ENCODE measurements around the gene NR1I2. TPM values are rescaled to one million over a fixed set of nuclear protein-coding genes. Genes with fewer than 3 reads are reported as not detected.

The NR1I2 gene
- total RNA-seq, 1 donor from 2014 or later: not detected

GRCh38 chr3:119825820-119826219 is 43.9 kb downstream of the NR1I2 start:
- Histone ChIP-seq H3K4me1 (ENCODE audit: insufficient read depth, low read length) (no peaks in the 10 kb centered on the region), H3K36me3 (ENCODE audit: insufficient read depth, low read length) (no peaks in the 10 kb centered on the region), H3K4me3 (ENCODE audit: insufficient read depth, low read depth, low read length) (no peak overlapping the region), H3K27ac (ENCODE audit: low read depth, low read length) (no peak overlapping the region), H3K9ac (ENCODE audit: low read length) (no peak overlapping the region), H3K27me3 (ENCODE audit: insufficient read depth, low read length) (no peaks in the 10 kb centered on the region), H3K79me2 (ENCODE audit: insufficient read depth, low read length) (peaks cover 10% of the 10 kb centered on the region), H2AFZ (ENCODE audit: low read depth, low read length) (no peak overlapping the region), H3K9me3 (ENCODE audit: insufficient read depth, low read depth, low read length) (no peaks in the 10 kb centered on the region), H3K4me2 (ENCODE audit: low read length) (no peak overlapping the region), H4K20me1 (ENCODE audit: insufficient read depth, low read length) (peaks cover 17% of the 10 kb centered on the region)
- TF ChIP-seq EZH2 (IDR thresholded peaks at IDR 0.05; ENCODE audit: insufficient read depth, low read length) (no peak), CTCF (IDR thresholded peaks at IDR 0.05; ENCODE audit: insufficient read depth, low read depth, low read length) (no peak)
- no peak for DNase-seq (ENCODE audit: low read depth)
- peaks cover 2% of the 10 kb centered on the region for H3K4me1 Mint-ChIP-seq (ENCODE audit: low read depth, unreplicated experiment)
- H3K4me3 Mint-ChIP-seq (ENCODE audit: unreplicated experiment): no peak overlapping the region
- peaks cover 8% of the 10 kb centered on the region for H3K36me3 Mint-ChIP-seq (ENCODE audit: low read depth, unreplicated experiment)
- no peaks in the 10 kb centered on the region for H3K9me3 Mint-ChIP-seq (ENCODE audit: unreplicated experiment)
- no peak for FAIRE-seq
- peak overlapping the region; percentile 22 for H3K27ac Mint-ChIP-seq (ENCODE audit: unreplicated experiment)
- no peaks in the 10 kb centered on the region for H3K27me3 Mint-ChIP-seq (ENCODE audit: low read depth, unreplicated experiment)

DNA sequence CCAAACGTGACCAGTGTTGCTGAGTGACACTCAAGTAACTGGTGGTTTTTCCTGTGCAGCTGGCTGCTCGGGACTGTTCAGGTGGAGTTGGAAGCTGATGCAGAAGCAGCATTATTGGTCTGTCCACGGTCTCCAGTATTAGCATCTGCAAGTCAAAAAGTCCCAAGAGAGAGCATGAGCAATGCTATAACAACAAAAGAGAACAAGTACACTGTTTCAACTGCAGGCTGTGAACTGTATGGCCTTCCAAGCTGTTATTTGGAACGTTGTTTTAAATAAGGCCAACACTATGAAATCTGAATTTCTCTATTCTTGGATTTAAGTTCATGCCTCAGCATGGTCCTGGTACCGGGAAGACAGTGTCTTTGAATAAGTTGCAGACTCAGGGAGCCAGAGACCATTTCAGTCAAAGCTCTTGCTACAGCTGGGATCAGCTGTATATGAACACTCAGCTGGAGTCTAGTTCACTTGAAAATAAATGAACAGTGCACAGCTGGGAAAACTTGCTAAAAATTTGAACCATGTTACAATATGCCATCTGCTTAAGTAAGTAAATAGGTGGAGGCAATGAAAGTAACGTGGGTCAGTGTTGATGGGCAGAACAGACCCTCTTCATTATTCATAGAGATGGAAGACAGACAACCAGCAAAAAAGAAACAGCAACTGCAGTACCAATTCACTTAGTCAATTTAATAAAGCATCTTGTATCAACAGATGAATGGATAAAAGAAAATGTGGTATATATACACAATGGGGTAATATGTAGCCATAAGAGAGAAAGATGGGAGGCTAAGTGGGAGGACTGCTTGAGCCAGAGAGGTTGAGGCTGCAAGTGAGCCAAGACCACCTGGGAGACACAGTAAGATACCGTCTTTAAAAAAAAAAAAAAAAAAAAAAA is 45.1 kb downstream of the NR1I2 start:
- no peak overlapping the region for H3K9ac ChIP-seq (ENCODE audit: low read length)
- peaks cover 10% of the 10 kb centered on the region for H3K79me2 ChIP-seq (ENCODE audit: insufficient read depth, low read length)
- TF ChIP-seq CTCF (IDR thresholded peaks at IDR 0.05; ENCODE audit: insufficient read depth, low read depth, low read length) (no peak), EZH2 (IDR thresholded peaks at IDR 0.05; ENCODE audit: insufficient read depth, low read length) (no peak)
- no peak for DNase-seq (ENCODE audit: low read depth)
- H3K4me3 ChIP-seq (ENCODE audit: insufficient read depth, low read depth, low read length): no peak overlapping the region
- H4K20me1 ChIP-seq (ENCODE audit: insufficient read depth, low read length): peaks cover 22% of the 10 kb centered on the region
- peaks cover 4% of the 10 kb centered on the region for H3K4me1 ChIP-seq (ENCODE audit: insufficient read depth, low read length)
- no peaks in the 10 kb centered on the region for H3K36me3 ChIP-seq (ENCODE audit: insufficient read depth, low read length)
- no peak overlapping the region for H3K27ac ChIP-seq (ENCODE audit: low read depth, low read length)
- no peak for FAIRE-seq
- no peak overlapping the region for H3K4me2 ChIP-seq (ENCODE audit: low read length)
- Mint-ChIP-seq H3K9me3 (ENCODE audit: unreplicated experiment) (no peaks in the 10 kb centered on the region), H3K4me1 (ENCODE audit: low read depth, unreplicated experiment) (peaks cover 13% of the 10 kb centered on the region), H3K27me3 (ENCODE audit: low read depth, unreplicated experiment) (no peaks in the 10 kb centered on the region), H3K36me3 (ENCODE audit: low read depth, unreplicated experiment) (peaks cover 8% of the 10 kb centered on the region), H3K27ac (ENCODE audit: unreplicated experiment) (no peak overlapping the region), H3K4me3 (ENCODE audit: unreplicated experiment) (no peak overlapping the region)
- no peaks in the 10 kb centered on the region for H3K27me3 ChIP-seq (ENCODE audit: insufficient read depth, low read length)
- no peaks in the 10 kb centered on the region for H3K9me3 ChIP-seq (ENCODE audit: insufficient read depth, low read depth, low read length)
- H2AFZ ChIP-seq (ENCODE audit: low read depth, low read length): no peak overlapping the region

DNA sequence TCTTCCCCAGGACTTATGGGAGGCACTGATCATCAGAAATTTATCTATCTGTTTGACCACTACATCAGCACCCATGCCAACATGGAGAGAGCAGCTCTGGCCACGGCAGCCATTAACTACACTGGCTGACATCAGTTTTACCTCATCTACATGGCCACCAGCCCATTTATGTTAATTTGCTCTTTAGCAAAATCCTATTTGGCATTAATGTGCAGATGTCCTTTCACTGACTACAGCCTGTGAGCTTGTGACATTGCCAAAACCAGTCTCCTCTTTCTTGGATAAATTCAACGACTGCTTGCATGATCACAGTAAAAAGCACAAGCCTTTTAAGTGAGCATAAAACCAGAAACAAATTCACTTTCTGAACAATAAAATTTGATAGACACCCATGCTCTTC is 47.5 kb downstream of the NR1I2 start:
- H3K4me3 Mint-ChIP-seq (ENCODE audit: unreplicated experiment): peak overlapping the region; percentile 22
- H4K20me1 ChIP-seq (ENCODE audit: insufficient read depth, low read length): peaks cover 25% of the 10 kb centered on the region

More for the DNA sequence above, 47.5 kb downstream of the NR1I2 start:
- H2AFZ ChIP-seq (ENCODE audit: low read depth, low read length): no peak overlapping the region
- H3K36me3 Mint-ChIP-seq (ENCODE audit: low read depth, unreplicated experiment): peaks cover 8% of the 10 kb centered on the region
- H3K27ac Mint-ChIP-seq (ENCODE audit: unreplicated experiment): no peak overlapping the region
- no peaks in the 10 kb centered on the region for H3K27me3 ChIP-seq (ENCODE audit: insufficient read depth, low read length)
- no peaks in the 10 kb centered on the region for H3K36me3 ChIP-seq (ENCODE audit: insufficient read depth, low read length)
- TF ChIP-seq CTCF (IDR thresholded peaks at IDR 0.05; ENCODE audit: insufficient read depth, low read depth, low read length): no peak
- TF ChIP-seq EZH2 (IDR thresholded peaks at IDR 0.05; ENCODE audit: insufficient read depth, low read length): no peak
- FAIRE-seq (no peak), DNase-seq (ENCODE audit: low read depth) (no peak)
- H3K79me2 ChIP-seq (ENCODE audit: insufficient read depth, low read length): peaks cover 10% of the 10 kb centered on the region
- peaks cover 12% of the 10 kb centered on the region for H3K4me1 ChIP-seq (ENCODE audit: insufficient read depth, low read length)
- H3K9me3 Mint-ChIP-seq (ENCODE audit: unreplicated experiment): no peaks in the 10 kb centered on the region
- peaks cover 22% of the 10 kb centered on the region for H3K4me1 Mint-ChIP-seq (ENCODE audit: low read depth, unreplicated experiment)
- H3K4me3 ChIP-seq (ENCODE audit: insufficient read depth, low read depth, low read length): no peak overlapping the region
- no peak overlapping the region for H3K4me2 ChIP-seq (ENCODE audit: low read length)
- no peaks in the 10 kb centered on the region for H3K9me3 ChIP-seq (ENCODE audit: insufficient read depth, low read depth, low read length)
- H3K27me3 Mint-ChIP-seq (ENCODE audit: low read depth, unreplicated experiment): no peaks in the 10 kb centered on the region
- no peak overlapping the region for H3K9ac ChIP-seq (ENCODE audit: low read length)
- no peak overlapping the region for H3K27ac ChIP-seq (ENCODE audit: low read depth, low read length)

Data from astrocyte (in vitro differentiated cells and primary cell).